ENCODE data around the gene GAREM2. TPM values are rescaled to one million over a fixed set of nuclear protein-coding genes. Genes with fewer than 3 reads are reported as not detected.

GAREM2 gene
- total and polyA plus RNA-seq, 9 of the 15 experiments (the other 6 are each of a cell fraction or from before 2014, with no cell fraction given): 1.7 to 12.4 (median 2.5) TPM

GRCh38 chr2:26191316-26192159, 18.6 kb downstream of the GAREM2 start (continued):
- TF ChIP-seq, protein P1, sequence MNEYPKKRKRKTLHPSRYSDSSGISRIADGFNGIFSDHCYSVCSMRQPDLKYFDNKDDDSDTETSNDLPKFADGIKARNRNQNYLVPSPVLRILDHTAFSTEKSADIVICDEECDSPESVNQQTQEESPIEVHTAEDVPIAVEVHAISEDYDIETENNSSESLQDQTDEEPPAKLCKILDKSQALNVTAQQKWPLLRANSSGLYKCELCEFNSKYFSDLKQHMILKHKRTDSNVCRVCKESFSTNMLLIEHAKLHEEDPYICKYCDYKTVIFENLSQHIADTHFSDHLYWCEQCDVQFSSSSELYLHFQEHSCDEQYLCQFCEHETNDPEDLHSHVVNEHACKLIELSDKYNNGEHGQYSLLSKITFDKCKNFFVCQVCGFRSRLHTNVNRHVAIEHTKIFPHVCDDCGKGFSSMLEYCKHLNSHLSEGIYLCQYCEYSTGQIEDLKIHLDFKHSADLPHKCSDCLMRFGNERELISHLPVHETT (CRISPR knock-in tag; conservative IDR thresholded peaks at IDR 0.05 in 1 of 2, IDR thresholded peaks at IDR 0.05 in 1 of 2): no peak
- TF ChIP-seq NFRKB (IDR thresholded peaks at IDR 0.05; ENCODE audit: low read depth) (no peak), TAF7 (tag; IDR thresholded peaks at IDR 0.05) (no peak), TAL1 (IDR thresholded peaks at IDR 0.05) (peak; percentile 88), NRF1 (conservative IDR thresholded peaks at IDR 0.05 in 1 of 2, IDR thresholded peaks at IDR 0.05 in 1 of 2) (peak; percentile 21 to 34; a peak in 1 of 4 replicates), MTA2 (IDR thresholded peaks at IDR 0.05; ENCODE audit: low read depth) (peak; percentile 71), DPF2 (IDR thresholded peaks at IDR 0.05) (0 out of 2 replicates have a peak, but pooled peaks have one; percentile 52), RCOR1 (IDR thresholded peaks at IDR 0.05; ENCODE audit: borderline replicate concordance in 1 of 2, low read depth in 2 of 2, low read length in 2 of 2) (peak in 1 of 2 experiments; percentile 40; a peak in 1 of 4 replicates), FOXJ2 (tag; IDR thresholded peaks at IDR 0.05) (peak; percentile 80), ZNF583 (CRISPR knock-in tag; IDR thresholded peaks at IDR 0.05) (no peak), CTBP1 (IDR thresholded peaks at IDR 0.05; ENCODE audit: borderline replicate concordance) (peak; percentile 72; the same call in 1 of the 2 replicates), TFAP4 (CRISPR knock-in tag; IDR thresholded peaks at IDR 0.05; ENCODE audit: borderline replicate concordance) (peak; percentile 64)
- TF ChIP-seq, protein P2, sequence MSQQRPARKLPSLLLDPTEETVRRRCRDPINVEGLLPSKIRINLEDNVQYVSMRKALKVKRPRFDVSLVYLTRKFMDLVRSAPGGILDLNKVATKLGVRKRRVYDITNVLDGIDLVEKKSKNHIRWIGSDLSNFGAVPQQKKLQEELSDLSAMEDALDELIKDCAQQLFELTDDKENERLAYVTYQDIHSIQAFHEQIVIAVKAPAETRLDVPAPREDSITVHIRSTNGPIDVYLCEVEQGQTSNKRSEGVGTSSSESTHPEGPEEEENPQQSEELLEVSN (IDR thresholded peaks at IDR 0.05; ENCODE audit: borderline replicate concordance in 1 of 2, extremely low read depth in 1 of 2, insufficient read depth in 1 of 2, insufficient read length in 1 of 2, low read depth in 1 of 2, low read length in 1 of 2, poor library complexity in 1 of 2, severe bottlenecking in 1 of 2): peak in 1 of 2 experiments; percentile 27
- TF ChIP-seq, protein P3, sequence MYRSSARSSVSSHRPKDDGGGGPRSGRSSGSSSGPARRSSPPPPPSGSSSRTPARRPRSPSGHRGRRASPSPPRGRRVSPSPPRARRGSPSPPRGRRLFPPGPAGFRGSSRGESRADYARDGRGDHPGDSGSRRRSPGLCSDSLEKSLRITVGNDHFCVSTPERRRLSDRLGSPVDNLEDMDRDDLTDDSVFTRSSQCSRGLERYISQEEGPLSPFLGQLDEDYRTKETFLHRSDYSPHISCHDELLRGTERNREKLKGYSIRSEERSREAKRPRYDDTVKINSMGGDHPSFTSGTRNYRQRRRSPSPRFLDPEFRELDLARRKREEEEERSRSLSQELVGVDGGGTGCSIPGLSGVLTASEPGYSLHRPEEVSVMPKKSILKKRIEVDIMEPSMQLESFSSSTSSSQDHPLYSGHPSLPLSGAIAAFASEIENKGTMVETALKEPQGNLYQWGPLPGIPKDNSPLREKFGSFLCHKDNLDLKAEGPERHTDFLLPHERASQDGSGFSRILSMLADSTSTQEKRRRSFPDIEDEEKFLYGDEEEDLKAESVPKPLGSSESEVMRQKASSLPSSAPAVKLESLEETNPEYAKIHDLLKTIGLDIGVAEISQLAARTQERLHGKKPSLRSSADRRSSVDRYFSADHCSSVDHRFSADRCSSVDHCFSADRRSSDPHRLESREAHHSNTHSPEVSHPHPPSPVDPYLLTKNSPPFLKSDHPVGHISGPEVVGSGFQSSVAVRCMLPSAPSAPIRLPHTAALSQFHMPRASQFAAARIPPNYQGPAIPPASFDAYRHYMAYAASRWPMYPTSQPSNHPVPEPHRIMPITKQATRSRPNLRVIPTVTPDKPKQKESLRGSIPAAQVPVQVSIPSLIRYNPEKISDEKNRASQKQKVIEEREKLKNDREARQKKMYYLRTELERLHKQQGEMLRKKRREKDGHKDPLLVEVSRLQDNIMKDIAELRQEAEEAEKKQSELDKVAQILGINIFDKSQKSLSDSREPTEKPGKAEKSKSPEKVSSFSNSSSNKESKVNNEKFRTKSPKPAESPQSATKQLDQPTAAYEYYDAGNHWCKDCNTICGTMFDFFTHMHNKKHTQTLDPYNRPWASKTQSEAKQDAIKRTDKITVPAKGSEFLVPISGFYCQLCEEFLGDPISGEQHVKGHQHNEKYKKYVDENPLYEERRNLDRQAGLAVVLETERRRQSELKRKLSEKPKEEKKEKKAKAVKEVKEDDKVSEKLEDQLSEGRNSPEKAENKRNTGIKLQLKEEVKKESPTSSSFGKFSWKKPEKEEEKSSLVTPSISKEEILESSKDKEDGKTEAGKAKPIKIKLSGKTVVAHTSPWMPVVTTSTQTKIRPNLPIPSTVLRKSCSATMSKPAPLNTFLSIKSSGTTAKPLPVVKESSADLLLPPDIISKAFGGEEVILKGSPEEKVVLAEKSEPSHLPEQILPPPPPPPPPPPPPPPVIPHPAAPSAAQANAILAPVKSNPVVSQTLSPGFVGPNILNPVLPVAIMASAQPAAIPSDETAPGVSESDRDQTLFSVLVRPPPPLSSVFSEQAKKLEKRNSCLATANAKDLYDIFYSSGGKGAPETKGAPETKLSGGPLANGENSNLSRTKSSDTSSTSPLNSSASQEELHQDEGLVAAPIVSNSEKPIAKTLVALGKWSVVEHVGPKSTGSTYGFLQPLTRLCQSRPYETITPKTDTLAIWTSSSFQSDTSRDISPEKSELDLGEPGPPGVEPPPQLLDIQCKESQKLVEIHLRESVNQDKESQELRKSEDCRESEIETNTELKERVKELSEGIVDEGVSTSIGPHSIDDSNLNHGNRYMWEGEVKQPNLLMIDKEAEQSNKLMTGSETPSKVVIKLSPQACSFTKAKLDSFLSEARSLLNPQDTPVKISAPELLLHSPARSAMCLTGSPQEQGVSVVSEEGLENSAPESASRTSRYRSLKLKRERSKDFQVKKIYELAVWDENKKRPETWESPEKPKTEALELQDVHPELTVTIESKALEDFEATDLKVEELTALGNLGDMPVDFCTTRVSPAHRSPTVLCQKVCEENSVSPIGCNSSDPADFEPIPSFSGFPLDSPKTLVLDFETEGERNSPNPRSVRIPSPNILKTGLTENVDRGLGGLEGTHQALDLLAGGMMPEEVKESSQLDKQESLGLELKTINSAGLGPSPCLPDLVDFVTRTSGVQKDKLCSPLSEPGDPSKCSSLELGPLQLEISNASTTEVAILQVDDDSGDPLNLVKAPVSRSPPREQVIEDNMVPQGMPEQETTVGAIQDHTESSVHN (IDR thresholded peaks at IDR 0.05; ENCODE audit: borderline replicate concordance in 1 of 2, low read depth in 1 of 2): no peak
